HL-60 (cell line): ENCODE results near the gene PSG11.
"Not testable (repeated sequence)": the region's sequence is repeated elsewhere in the genome, so short reads cannot be mapped to it uniquely, and the experiment has no call there.

Experiments
- CTCF ChIP-seq: IDR thresholded peaks from one replicate; pipeline ENCODE4 v1.5.1; 2011; ENCODE audit warnings: low read length, control low read depth, inconsistent platforms; ENCODE audit not compliant: insufficient read depth
- POLR2AphosphoS5 ChIP-seq: IDR thresholded peaks from 2 replicates; pipeline ENCODE4 v1.6.1; 2012; ENCODE audit warnings: low read depth
- REST ChIP-seq: IDR thresholded peaks from 2 replicates; pipeline ENCODE4 v1.6.1; 2012; ENCODE audit warnings: low read depth; ENCODE audit not compliant: insufficient replicate concordance

DNA sequence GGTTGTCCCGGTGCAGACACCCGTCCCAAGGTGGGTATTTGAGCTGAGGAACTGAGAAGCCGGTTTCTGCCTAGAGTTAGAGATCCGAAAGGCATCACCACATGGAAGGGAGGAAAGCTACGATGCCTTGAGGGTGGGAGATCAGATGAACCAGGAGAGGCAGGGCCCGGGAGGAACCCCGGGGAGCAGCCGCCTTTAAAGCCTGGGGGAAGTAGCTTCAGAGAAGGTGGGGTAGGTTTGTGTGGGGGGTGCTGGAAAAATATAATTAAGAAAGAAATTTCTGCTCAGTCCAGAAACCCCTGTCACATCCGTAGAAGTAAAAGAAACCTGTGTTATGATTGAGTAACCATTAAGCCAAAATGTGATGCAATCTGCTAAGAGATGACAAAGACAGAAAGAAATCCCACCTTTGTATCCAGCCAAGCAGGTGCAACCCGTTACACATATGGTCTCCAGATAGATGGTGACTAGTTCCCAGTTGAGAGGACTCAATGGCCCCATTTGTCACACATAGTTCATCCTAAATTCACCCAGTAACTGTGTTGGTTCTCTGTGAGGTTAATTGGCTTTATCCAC lies 34.2 kb downstream of the PSG11 start:
- TF ChIP-seq CTCF, POLR2AphosphoS5, REST: not testable (repeated sequence)
